Measurements from ENCODE around the gene PALD1.

DNA sequence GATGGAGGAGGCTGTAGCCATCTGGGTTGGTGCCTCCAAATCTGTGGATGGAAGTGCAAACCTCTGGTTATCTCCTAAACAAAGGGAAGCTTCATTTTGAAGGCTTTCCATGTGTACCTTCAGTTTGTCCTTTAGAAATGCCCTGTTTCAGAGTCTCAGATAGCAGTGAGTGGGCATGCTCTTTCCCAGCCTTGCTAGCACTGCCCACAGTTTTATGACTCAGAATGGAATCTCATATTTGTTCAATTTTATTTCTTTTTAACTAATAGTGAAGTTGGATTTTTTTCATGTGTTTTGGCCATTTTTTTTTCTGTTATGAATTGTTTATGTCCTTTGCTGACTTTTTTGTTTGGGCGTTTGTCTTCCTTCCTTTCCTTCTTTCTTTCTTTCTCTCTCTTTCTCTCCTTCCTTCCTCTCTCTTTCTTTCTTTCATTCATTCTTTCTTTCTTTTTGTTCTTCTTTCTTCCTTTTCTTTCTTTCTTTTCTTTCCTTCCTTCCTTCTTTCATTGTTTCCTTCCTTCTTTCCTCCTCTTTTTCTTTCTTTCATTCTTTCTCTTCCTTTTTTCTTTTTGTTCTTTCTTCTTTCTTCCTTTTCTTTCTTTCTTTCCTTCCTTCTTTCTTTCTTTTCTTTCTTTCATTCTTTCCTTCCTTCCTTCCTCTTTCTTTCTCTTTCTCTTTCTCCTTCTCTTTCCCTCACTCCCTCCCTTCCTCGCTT lies 98.4 kb downstream of the PALD1 start:
- TF ChIP-seq CTCF (IDR thresholded peaks at IDR 0.05; ENCODE audit: insufficient read depth, low read depth, low read length) (no peak), EZH2 (IDR thresholded peaks at IDR 0.05; ENCODE audit: insufficient read depth, low read length) (no peak)
